ENCODE data around the gene GIGYF1. TPM values are rescaled to one million over a fixed set of nuclear protein-coding genes. Genes with fewer than 3 reads are reported as not detected.

The GIGYF1 gene
- total and polyA plus RNA-seq, 2 donors (not counting 3 experiments of a cell fraction or from before 2014, with no cell fraction given) = 13.6 to 46.3 TPM

DNA sequence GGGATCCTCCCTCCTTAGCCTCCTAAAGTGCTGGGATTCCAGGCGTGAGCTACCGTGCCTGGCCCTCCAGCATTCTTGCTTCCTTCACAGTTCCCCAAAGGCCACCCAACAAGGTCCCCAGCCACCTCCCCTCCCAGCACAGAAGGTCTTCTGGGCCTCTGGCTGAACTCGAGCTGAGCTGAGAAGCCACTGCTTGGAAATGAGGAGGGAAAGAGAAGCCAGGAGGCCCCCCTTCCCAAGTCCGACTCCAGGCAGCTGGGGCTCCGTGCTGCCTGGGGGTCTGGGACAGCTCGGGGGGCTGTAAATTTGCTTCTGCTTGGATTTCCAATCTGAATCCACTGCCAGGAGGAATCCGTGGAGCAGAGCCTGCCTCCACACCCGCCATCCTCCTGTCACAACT, 20.7 kb upstream of the GIGYF1 start:
- no peak for TF ChIP-seq FOS (IDR thresholded peaks at IDR 0.05; ENCODE audit: borderline replicate concordance, insufficient read depth, low read length)
- TF ChIP-seq MYC (IDR thresholded peaks at IDR 0.05; ENCODE audit: low read depth, low read length) = no peak
- TF ChIP-seq POLR2A (IDR thresholded peaks at IDR 0.05; ENCODE audit: low read depth, low read length) = no peak
- Histone ChIP-seq H3K36me3 (ENCODE audit: control insufficient read depth in 2 of 2, extremely low read depth in 1 of 2, insufficient read depth in 2 of 2, low read length in 2 of 2) (no peaks in the 10 kb centered on the region), H3K9me3 (replicated peaks; ENCODE audit: control insufficient read depth, insufficient read depth, low read length) (no peaks in the 10 kb centered on the region), H3K4me3 (replicated peaks in 1 of 3; ENCODE audit: insufficient read depth in 1 of 3, low read depth in 1 of 3, low read length in 3 of 3) (no peak overlapping the region), H4K20me1 (replicated peaks; ENCODE audit: control insufficient read depth, extremely low read depth, insufficient read depth, low read length) (no peaks in the 10 kb centered on the region), H2AFZ (ENCODE audit: low read depth, low read length) (no peak overlapping the region), H3K9me1 (replicated peaks; ENCODE audit: control insufficient read depth, extremely low read depth, insufficient read depth, low read length) (no peaks in the 10 kb centered on the region), H3K4me1 (ENCODE audit: control insufficient read depth, extremely low read depth, insufficient read depth, low read length) (no peaks in the 10 kb centered on the region), H3K4me2 (ENCODE audit: insufficient read depth, low read length) (no peak overlapping the region), H3K27ac (ENCODE audit: insufficient read depth, low read depth, low read length) (no peak overlapping the region), H3K79me2 (ENCODE audit: control insufficient read depth, insufficient read depth, low read length) (no peaks in the 10 kb centered on the region), H3K27me3 (ENCODE audit: control insufficient read depth in 2 of 2, insufficient read depth in 2 of 2, low read length in 2 of 2) (peaks cover 4 to 6% of the 10 kb centered on the region in 2 experiments), H3K9ac (replicated peaks; ENCODE audit: extremely low read depth, insufficient read depth, low read length) (no peak overlapping the region)
- DNase-seq (ENCODE audit: low read depth, low spot score) (no peak), FAIRE-seq (no peak)
- intact Hi-C loops (cut with micrococcal nuclease) (no loop called here), dilution Hi-C loops (cut with MboI; ENCODE audit: extremely low pct_ligation_motif_present, low sequenced_read_pairs) (loop anchor here (25.0 kb wide), 1 partner anchor 123 kb away; the partner anchor contains the start of gene EPHB4)
- ChIA-PET CTCF (interaction anchor here (1.0 kb wide), 1 partner anchor 9 kb away, joined by 5 read pairs; the partner anchor contains the start of gene POP7), POLR2A (no interaction called here)
- no TSS peak for BruUV-seq (replicated peaks)

GRCh38 chr7:100711369-100711768, 17.3 kb upstream of the GIGYF1 start:
- Histone ChIP-seq H3K79me2 (ENCODE audit: control insufficient read depth, insufficient read depth, low read length) (peaks cover 11% of the 10 kb centered on the region), H3K27me3 (ENCODE audit: control insufficient read depth in 2 of 2, insufficient read depth in 2 of 2, low read length in 2 of 2) (peaks cover 0 to 2% of the 10 kb centered on the region in 2 experiments), H4K20me1 (replicated peaks; ENCODE audit: control insufficient read depth, extremely low read depth, insufficient read depth, low read length) (no peaks in the 10 kb centered on the region), H3K4me3 (replicated peaks in 1 of 3; ENCODE audit: insufficient read depth in 1 of 3, low read depth in 1 of 3, low read length in 3 of 3) (no peak overlapping the region), H3K4me1 (ENCODE audit: control insufficient read depth, extremely low read depth, insufficient read depth, low read length) (peaks cover 10% of the 10 kb centered on the region), H3K9me1 (replicated peaks; ENCODE audit: control insufficient read depth, extremely low read depth, insufficient read depth, low read length) (no peaks in the 10 kb centered on the region), H3K9ac (replicated peaks; ENCODE audit: extremely low read depth, insufficient read depth, low read length) (no peak overlapping the region), H2AFZ (ENCODE audit: low read depth, low read length) (no peak overlapping the region), H3K4me2 (ENCODE audit: insufficient read depth, low read length) (no peak overlapping the region), H3K9me3 (replicated peaks; ENCODE audit: control insufficient read depth, insufficient read depth, low read length) (no peaks in the 10 kb centered on the region), H3K36me3 (ENCODE audit: control insufficient read depth in 2 of 2, extremely low read depth in 1 of 2, insufficient read depth in 2 of 2, low read length in 2 of 2) (peaks cover 0 to 4% of the 10 kb centered on the region in 2 experiments), H3K27ac (ENCODE audit: insufficient read depth, low read depth, low read length) (no peak overlapping the region)
- DNase-seq (ENCODE audit: low read depth, low spot score) (no peak), FAIRE-seq (no peak)
- dilution Hi-C loops (cut with MboI; ENCODE audit: extremely low pct_ligation_motif_present, low sequenced_read_pairs) (loop anchor here (25.0 kb wide), 1 partner anchor 126 kb away; the partner anchor contains the start of gene EPHB4), intact Hi-C loops (cut with micrococcal nuclease) (no loop called here)
- TF ChIP-seq GATA2 (IDR thresholded peaks at IDR 0.05; ENCODE audit: insufficient read depth, insufficient read length, low read depth, low read length) = no peak
- TF ChIP-seq POLR2A (IDR thresholded peaks at IDR 0.05; ENCODE audit: low read depth, low read length) = no peak
- TF ChIP-seq CTCF (IDR thresholded peaks at IDR 0.05; ENCODE audit: extremely low read depth in 1 of 2, insufficient read depth in 1 of 2, low read depth in 1 of 2, low read length in 2 of 2) = no peak
- TF ChIP-seq MYC (IDR thresholded peaks at IDR 0.05; ENCODE audit: low read depth, low read length) = no peak
- TF ChIP-seq, protein P1, sequence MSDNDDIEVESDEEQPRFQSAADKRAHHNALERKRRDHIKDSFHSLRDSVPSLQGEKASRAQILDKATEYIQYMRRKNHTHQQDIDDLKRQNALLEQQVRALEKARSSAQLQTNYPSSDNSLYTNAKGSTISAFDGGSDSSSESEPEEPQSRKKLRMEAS (IDR thresholded peaks at IDR 0.05; ENCODE audit: insufficient read depth, insufficient read length) = no peak
- no peak for TF ChIP-seq EZH2 (IDR thresholded peaks at IDR 0.05; ENCODE audit: borderline replicate concordance, low read depth, low read length, severe bottlenecking)
- TF ChIP-seq JUN (IDR thresholded peaks at IDR 0.05; ENCODE audit: borderline replicate concordance, insufficient read depth, insufficient read length, low read depth) = no peak
- TF ChIP-seq FOS (IDR thresholded peaks at IDR 0.05; ENCODE audit: borderline replicate concordance, insufficient read depth, low read length) = no peak
- TF ChIP-seq POLR2AphosphoS5 (IDR thresholded peaks at IDR 0.05; ENCODE audit: insufficient read depth, low read depth, low read length) = no peak
- CTCF ChIA-PET = interaction anchor here (0.7 to 2.0 kb wide), 2 partner anchors 14 to 1697 kb away, joined by 3 to 5 read pairs; no protein-coding TSS in a partner anchor
- POLR2A ChIA-PET = no interaction called here
- BruUV-seq (replicated peaks) = no TSS peak

Measured in endothelial cell of umbilical vein (primary cell).